Left lung (tissue), 10 donors: ENCODE data around the gene CDC37. TPM values are rescaled to one million over a fixed set of nuclear protein-coding genes. Genes with fewer than 3 reads are reported as not detected.
A peak's percentile ranks its signal among the peaks of the same experiment; 100 is the strongest.
"Not testable (repeated sequence)": the region's sequence is repeated elsewhere in the genome, so short reads cannot be mapped to it uniquely, and the experiment has no call there.

Experiments used
- ATAC-seq: fragments of 200-7000 bp; cut with Tn5 transposase; one replicate; pipeline ENCODE4 v1.9.1; 2020; ENCODE audit warnings: moderate library complexity
- DNase-seq, 4 donors: peaks; one replicate each; pipeline ENCODE4 v3.0.0-alpha.2; 2013 to 2020
- H3K27ac ChIP-seq, 2 donors: fragments of 200-600 bp; sonication (generic) in 1 of 2; one replicate each; pipeline versions ENCODE4 v1.5.0 to v1.8.0; 2020 to 2021
- H3K27me3 ChIP-seq, 2 donors: fragments of 200-600 bp; sonication (generic) in 1 of 2; one replicate each; pipeline versions ENCODE4 v1.5.0 to v1.8.0; 2020 to 2021
- H3K36me3 ChIP-seq, 2 donors: fragments of 200-600 bp; sonication (generic) in 1 of 2; one replicate each; pipeline versions ENCODE4 v1.5.0 to v1.8.0; 2020 to 2021
- H3K4me1 ChIP-seq, 2 donors: fragments of 200-600 bp; one replicate each; pipeline ENCODE4 v1.8.0; 2021
- H3K4me3 ChIP-seq, 2 donors: fragments of 200-600 bp; sonication (generic) in 1 of 2; one replicate each; pipeline versions ENCODE4 v1.5.0 to v1.8.0; 2020 to 2021; ENCODE audit warnings: mild to moderate bottlenecking in 1 of 2
- H3K9me3 ChIP-seq, 2 donors: fragments of 200-600 bp; sonication (generic) in 1 of 2; one replicate each; pipeline versions ENCODE4 v1.5.0 to v1.8.0; 2020 to 2021
- intact Hi-C, 2 donors: fragments of 100-400 bp; cut with DNase I; formaldehyde crosslinking; loops; one replicate each; pipeline versions ENCODE4 v1.11.2 to v1.14.2; 2022
- polyA plus RNA-seq, 6 donors: library from polyadenylated mRNA; unstranded; fragments of 120-200 nt; gene quantifications; one replicate each; pipeline ENCODE4 v1.2.1, GENCODE V29; 2013; ENCODE audit not compliant: insufficient read length in 6 of 6
- total RNA-seq, 2 donors: library from RNA; stranded (reverse); fragmentation: NEBNext Ultra II Directional; extraction: Animal tissue kit (Norgen Biotek cat#: 25700); gene quantifications; one replicate each; pipeline ENCODE4 v1.2.1, GENCODE V29; 2021
- TF ChIP-seq, protein P1 (sequence below), 2 donors: fragments of 200-600 bp; sonication (generic) in 1 of 2; IDR thresholded peaks; one replicate each; pipeline versions ENCODE4 v1.5.0 to v1.8.0; 2021; ENCODE audit warnings: antibody characterized with exemption in 2 of 2
- donor health status: DM: no; HTN: yes; CAD: no.
- donor health status: DM: no; HTN: no; CAD: no.

Gene CDC37
- total and polyA plus RNA-seq, 8 donors = 120 to 198 (median 169) TPM

DNA sequence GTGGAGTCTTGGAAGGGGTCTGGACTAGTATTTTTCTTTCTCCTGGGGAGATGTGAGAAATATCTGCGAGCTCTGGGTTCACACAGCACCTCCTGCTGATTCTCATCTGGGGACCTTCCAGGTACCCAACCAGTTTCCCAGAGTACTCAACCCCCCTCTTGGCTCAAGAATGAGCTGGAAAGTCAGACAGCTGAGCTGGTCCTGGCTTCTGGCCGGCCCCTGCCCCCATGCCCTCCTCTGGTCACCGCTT is 14.8 kb upstream of the CDC37 start:
- TF ChIP-seq, protein P1, sequence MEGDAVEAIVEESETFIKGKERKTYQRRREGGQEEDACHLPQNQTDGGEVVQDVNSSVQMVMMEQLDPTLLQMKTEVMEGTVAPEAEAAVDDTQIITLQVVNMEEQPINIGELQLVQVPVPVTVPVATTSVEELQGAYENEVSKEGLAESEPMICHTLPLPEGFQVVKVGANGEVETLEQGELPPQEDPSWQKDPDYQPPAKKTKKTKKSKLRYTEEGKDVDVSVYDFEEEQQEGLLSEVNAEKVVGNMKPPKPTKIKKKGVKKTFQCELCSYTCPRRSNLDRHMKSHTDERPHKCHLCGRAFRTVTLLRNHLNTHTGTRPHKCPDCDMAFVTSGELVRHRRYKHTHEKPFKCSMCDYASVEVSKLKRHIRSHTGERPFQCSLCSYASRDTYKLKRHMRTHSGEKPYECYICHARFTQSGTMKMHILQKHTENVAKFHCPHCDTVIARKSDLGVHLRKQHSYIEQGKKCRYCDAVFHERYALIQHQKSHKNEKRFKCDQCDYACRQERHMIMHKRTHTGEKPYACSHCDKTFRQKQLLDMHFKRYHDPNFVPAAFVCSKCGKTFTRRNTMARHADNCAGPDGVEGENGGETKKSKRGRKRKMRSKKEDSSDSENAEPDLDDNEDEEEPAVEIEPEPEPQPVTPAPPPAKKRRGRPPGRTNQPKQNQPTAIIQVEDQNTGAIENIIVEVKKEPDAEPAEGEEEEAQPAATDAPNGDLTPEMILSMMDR (IDR thresholded peaks at IDR 0.05) = no peak
- Histone ChIP-seq H3K9me3 (no peaks in the 10 kb centered on the region), H3K4me3 (no peak overlapping the region), H3K27me3 (peaks cover 57 to 78% of the 10 kb centered on the region in 2 donors), H3K27ac (no peak overlapping the region), H3K36me3 (no peaks in the 10 kb centered on the region), H3K4me1 (peaks cover 11 to 72% of the 10 kb centered on the region in 2 donors)
- DNase-seq = no peak
- ATAC-seq = no peak
- intact Hi-C loops = no loop called here

DNA sequence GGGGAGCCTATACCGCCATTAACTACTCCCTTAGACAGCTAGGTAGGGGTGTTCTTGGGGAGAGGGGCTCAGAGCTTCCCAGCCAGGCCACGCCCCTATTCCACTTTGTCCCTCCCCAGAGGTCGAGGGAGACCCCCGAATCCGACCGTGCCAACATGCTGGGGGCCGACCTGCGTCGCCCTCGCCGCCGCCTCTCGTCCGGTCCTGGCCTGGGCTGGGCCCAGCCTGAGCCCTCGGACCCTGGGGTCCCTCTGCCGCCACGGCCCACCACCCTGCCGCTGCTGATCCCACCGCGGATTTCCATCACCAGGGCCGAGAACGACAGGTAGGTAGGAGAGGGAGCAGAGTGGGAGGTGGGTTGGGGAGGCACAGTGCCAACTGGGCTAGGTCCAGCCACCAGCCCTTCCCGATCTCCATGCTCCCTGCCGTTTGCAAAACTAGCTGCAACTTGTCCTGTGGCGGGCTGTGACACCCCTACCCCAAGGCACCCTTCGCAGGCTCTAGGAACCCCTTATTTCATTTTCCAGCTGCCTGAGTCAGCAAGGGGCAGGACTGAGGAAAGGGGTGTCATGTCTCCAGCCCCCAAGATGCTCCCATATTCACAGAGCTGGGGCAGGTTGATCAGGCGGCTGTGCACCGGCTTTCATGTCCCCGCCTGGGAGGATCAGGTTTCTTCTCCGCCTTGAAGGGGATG is 14.3 kb upstream of the CDC37 start:
- Histone ChIP-seq H3K9me3 (no peaks in the 10 kb centered on the region), H3K36me3 (no peaks in the 10 kb centered on the region), H3K27me3 (peaks cover 55 to 73% of the 10 kb centered on the region in 2 donors), H3K27ac (no peak overlapping the region), H3K4me3 (no peak overlapping the region), H3K4me1 (peaks cover 11 to 71% of the 10 kb centered on the region in 2 donors)
- intact Hi-C loops = no loop called here
- ATAC-seq (no peak), DNase-seq (no peak)
- TF ChIP-seq, protein P1 (IDR thresholded peaks at IDR 0.05) = no peak

DNA sequence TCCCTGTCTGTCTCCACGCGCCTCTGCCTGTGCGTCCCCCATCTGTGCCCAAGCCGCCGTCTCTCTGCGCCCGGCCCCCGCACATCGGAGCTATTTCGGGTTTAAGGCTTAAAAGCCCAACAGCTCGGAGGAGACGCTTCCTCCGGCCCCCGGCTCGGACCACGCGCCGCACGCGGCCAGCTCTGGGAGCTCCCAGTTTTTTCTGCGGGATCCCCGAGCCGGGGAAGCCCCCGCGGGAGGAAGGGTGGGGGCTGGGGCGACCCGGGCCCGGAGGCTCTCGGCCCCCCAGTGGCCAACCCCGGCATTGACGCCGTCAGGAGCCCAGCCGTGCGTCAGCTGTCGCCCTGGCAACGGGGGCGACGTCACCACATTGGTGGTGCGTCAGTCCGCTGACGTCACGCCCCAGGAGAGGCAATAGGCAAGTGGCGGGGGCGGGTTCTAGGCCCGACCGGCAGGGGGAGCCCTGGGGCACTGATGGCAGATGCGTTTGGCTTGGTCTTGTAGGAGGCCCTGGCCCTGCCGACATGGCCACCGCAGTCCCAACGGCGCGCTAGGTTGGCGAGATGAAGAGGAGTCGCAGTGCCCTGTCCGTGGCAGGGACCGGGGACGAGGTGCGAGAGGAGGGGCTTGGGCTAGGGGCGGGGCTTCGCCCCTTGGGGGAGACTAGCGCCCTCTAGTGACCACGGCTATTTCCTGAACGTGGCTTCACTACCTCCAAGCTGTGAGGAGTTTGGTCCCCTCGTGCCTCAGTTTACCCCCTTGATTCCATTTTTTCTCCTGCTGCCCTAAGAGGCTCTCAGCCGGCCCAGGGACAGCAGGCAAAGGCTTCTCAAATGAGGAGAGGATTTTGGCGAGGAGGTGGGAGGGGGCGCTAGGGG is 13.3 kb upstream of the CDC37 start:
- intact Hi-C loops = no loop called here
- peak in 3 of 4 donors; percentile 79 to 91 (median 85) for DNase-seq
- ATAC-seq = peak; percentile 89
- H3K36me3 ChIP-seq = no peaks in the 10 kb centered on the region
- peak overlapping the region; percentile 35 to 43 for H3K4me3 ChIP-seq
- TF ChIP-seq, protein P1 (IDR thresholded peaks at IDR 0.05) = peak; percentile 85 to 91
- H3K4me1 ChIP-seq = peaks cover 11 to 71% of the 10 kb centered on the region in 2 donors
- peaks cover 47 to 63% of the 10 kb centered on the region in 2 donors for H3K27me3 ChIP-seq
- H3K27ac ChIP-seq = peak overlapping the region in 1 of 2 donors; percentile 67
- H3K9me3 ChIP-seq = no peaks in the 10 kb centered on the region

DNA sequence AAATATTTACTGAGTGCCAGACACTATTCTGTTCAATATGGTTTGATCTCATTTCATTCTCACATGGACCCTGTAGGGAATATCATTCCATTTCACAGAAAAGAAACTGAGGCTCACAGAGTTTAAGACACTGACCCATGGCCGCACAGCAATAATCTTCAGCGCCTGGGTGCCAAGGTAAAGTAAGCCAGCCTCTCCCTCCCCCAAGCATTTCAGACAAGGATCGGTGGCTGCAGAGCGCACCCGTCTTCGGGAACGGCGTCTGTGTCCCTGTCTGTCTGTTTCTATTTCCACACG is 12.7 kb upstream of the CDC37 start:
- peaks cover 41 to 57% of the 10 kb centered on the region in 2 donors for H3K27me3 ChIP-seq
- DNase-seq = no peak
- intact Hi-C loops = no loop called here
- no peaks in the 10 kb centered on the region for H3K9me3 ChIP-seq
- H3K36me3 ChIP-seq = no peaks in the 10 kb centered on the region
- peak; percentile 16 for ATAC-seq
- H3K4me3 ChIP-seq = peak overlapping the region; percentile 35 to 43
- H3K4me1 ChIP-seq = peaks cover 9 to 65% of the 10 kb centered on the region in 2 donors
- TF ChIP-seq, protein P1 (IDR thresholded peaks at IDR 0.05) = no peak
- peak overlapping the region in 1 of 2 donors; percentile 67 for H3K27ac ChIP-seq

DNA sequence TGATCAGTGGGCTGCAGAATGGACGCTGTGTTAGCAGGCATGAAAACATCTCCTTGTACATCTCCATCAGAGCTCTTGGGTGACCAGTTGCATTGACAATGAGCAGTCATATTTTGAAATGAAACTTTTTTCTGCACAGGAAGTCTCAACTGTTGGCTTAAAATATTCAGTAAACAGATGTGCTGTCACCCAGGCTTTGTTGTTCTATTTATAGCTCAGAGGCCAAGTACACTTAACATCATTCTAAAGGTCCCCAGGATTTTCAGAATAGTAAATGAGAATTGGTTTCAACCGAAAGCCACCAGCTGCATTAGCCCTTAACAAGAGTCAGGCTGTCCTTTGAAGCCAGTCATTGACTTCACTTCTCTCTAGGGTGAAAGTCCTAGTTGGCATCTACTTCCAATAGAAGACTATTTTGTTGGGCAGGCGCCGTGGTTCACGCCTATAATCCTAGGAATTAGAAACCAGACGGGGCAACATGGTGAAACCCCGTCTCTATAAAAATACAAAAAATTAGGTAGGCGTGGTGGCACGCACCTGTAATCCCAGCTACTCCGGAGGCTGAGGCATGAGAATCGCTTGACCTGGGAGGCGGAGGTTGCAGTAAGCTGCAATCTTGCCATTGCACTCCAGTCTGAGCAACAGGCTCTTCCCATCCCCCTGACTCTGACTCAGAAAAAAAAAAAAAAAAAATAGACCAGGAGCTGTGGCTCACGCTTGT is 9.1 kb upstream of the CDC37 start:
- peaks cover 0 to 57% of the 10 kb centered on the region in 2 donors for H3K4me1 ChIP-seq
- intact Hi-C loops = no loop called here
- no peaks in the 10 kb centered on the region for H3K36me3 ChIP-seq
- no peaks in the 10 kb centered on the region for H3K9me3 ChIP-seq
- peaks cover 6 to 26% of the 10 kb centered on the region in 2 donors for H3K27me3 ChIP-seq
- ATAC-seq (no peak), DNase-seq (no peak)
- no peak overlapping the region for H3K27ac ChIP-seq
- no peak overlapping the region for H3K4me3 ChIP-seq
- TF ChIP-seq, protein P1 (IDR thresholded peaks at IDR 0.05) = no peak

GRCh38 chr19:10411224-10411623 is 7.9 kb upstream of the CDC37 start:
- H3K9me3 ChIP-seq, intact Hi-C loops, ATAC-seq, H3K4me3 ChIP-seq, DNase-seq, H3K27ac ChIP-seq, H3K36me3 ChIP-seq: not testable (repeated sequence)
- peaks cover 0 to 59% of the 10 kb centered on the region in 2 donors for H3K4me1 ChIP-seq
- H3K27me3 ChIP-seq = peaks cover 0 to 23% of the 10 kb centered on the region in 2 donors
